Aorta (tissue), 5 donors: ENCODE results near the gene OCEL1. TPM values are rescaled to one million over a fixed set of nuclear protein-coding genes. Genes with fewer than 3 reads are reported as not detected.

ENCODE experiments used
- ATAC-seq: fragments of 200-7000 bp; cut with Tn5 transposase; one replicate; pipeline ENCODE4 v1.9.1; 2022; ENCODE audit warnings: moderate library complexity; ENCODE audit not compliant: low FRiP score
- DNase-seq, 2 donors: peaks; one replicate each; pipeline ENCODE4 v3.0.0-alpha.2; 2020
- H3K27ac ChIP-seq, 2 donors: one replicate each; pipeline ENCODE4 v1.5.1; 2013; ENCODE audit warnings: low read length in 2 of 2, mild to moderate bottlenecking in 2 of 2, moderate library complexity in 2 of 2, control low read depth in 1 of 2, inconsistent platforms in 1 of 2, low read depth in 1 of 2
- H3K27me3 ChIP-seq, 2 donors: one replicate each; pipeline ENCODE4 v1.6.1; 2013; ENCODE audit warnings: control low read depth in 1 of 2, low read length in 1 of 2, mild to moderate bottlenecking in 1 of 2, moderate library complexity in 1 of 2; ENCODE audit not compliant: insufficient read depth in 2 of 2, control insufficient read depth in 1 of 2
- H3K36me3 ChIP-seq, 2 donors: one replicate each; pipeline ENCODE4 v1.6.1; 2013; ENCODE audit warnings: control low read depth in 1 of 2, low read length in 1 of 2, mild to moderate bottlenecking in 1 of 2; ENCODE audit not compliant: insufficient read depth in 2 of 2, control insufficient read depth in 1 of 2
- H3K4me1 ChIP-seq, 2 donors: one replicate each; pipeline ENCODE4 v1.6.1; 2013; ENCODE audit warnings: low read length in 2 of 2, control low read depth in 1 of 2, mild to moderate bottlenecking in 1 of 2, moderate library complexity in 1 of 2; ENCODE audit not compliant: insufficient read depth in 2 of 2, control insufficient read depth in 1 of 2
- H3K4me3 ChIP-seq, 2 donors: one replicate each; pipeline ENCODE4 v1.5.1; 2013; ENCODE audit warnings: low read length in 2 of 2, control low read depth in 1 of 2, mild to moderate bottlenecking in 1 of 2
- H3K9me3 ChIP-seq: one replicate; pipeline ENCODE4 v1.6.1; 2013; ENCODE audit warnings: mild to moderate bottlenecking, low read length; ENCODE audit not compliant: control insufficient read depth
- WGBS, 2 donors: extraction: QIAGEN DNeasy Blood & Tissue Kit; methylation state at CpG; one replicate each; pipeline ENCODE4 v1.1.7; 2013; 5-methylcytosine and 5-hydroxymethylcytosine counted together
- intact Hi-C, 2 donors: fragments of 100-400 bp; cut with DNase I; formaldehyde crosslinking; loops; one replicate each; pipeline versions ENCODE4 v1.14.2 to v1.15.0; 2022
- polyA plus RNA-seq, 2 donors: library from polyadenylated mRNA; stranded (reverse); fragments of 200-250 nt; gene quantifications; one replicate each; pipeline ENCODE4 v1.2.3, GENCODE V29; 2013
- total RNA-seq, 2 donors: library from RNA; stranded (reverse); fragmentation: NEBNext Ultra II Directional; extraction: Animal tissue kit (Norgen Biotek cat#: 25700); gene quantifications; one replicate each; pipeline ENCODE4 v1.2.1, GENCODE V29; 2021
- donor health status: healthy with polysubstance abuse.
- donor health status: Bipolar disorder and iron deficiency.
- donor health status: DM: no; HTN: no; CAD: no.
- donor health status: DM: no; HTN: no; CAD: no.
- donor health status: DM: yes; HTN: yes; CAD: no.

Gene OCEL1
- total and polyA plus RNA-seq, 4 donors = 10.2 to 26.2 (median 24.6) TPM

DNA sequence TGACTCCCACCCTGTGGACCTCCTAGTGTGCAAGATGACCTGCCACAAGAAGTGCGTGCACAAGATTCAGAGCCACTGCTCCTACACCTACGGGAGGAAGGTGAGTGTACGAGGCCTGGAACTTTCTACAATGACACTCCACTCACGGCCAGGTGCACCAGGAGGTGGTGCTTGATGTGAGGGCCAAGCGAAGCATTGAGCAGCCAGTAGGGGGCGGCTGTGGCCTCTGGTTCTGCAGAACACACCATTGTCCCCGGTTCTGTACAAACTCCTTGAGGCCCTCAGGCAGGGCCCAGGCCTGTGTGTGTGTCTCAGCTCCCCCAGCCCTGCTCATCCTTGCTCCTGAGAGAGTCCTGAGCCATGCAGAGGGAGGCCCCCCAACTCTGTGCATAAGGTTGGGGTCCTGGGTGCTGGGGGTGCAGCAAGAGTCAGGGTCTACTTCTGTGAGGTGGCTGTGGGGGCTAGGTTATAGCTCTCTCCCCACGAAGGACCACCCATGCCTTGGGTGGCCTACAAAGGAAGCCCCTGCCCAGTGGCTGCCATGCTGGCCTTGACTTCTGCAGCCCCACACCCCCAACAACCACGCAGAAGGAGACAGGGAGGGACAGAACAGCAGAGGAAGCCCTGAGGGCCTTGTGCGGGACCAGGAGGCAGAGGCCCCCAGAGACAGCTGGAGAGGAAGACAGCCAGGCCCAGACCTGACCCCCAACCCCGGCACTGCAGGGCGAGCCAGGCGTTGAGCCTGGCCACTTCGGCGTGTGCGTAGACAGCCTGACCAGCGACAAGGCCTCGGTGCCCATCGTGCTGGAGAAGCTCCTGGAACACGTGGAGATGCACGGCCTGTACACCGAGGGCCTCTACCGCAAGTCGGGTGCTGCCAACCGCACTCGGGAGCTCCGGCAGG lies 20.5 kb upstream of the OCEL1 start:
- Histone ChIP-seq H3K9me3 (no peaks in the 10 kb centered on the region), H3K4me1 (no peaks in the 10 kb centered on the region), H3K27ac (no peak overlapping the region), H3K4me3 (no peak overlapping the region), H3K27me3 (no peaks in the 10 kb centered on the region), H3K36me3 (peaks cover 0 to 9% of the 10 kb centered on the region in 2 donors)
- DNase-seq (no peak), ATAC-seq (peak; percentile 6)
- intact Hi-C loops = no loop called here
- WGBS, 2 donors = 80 to 81% methylated on average over 27 of the region's 27 CpGs

DNA sequence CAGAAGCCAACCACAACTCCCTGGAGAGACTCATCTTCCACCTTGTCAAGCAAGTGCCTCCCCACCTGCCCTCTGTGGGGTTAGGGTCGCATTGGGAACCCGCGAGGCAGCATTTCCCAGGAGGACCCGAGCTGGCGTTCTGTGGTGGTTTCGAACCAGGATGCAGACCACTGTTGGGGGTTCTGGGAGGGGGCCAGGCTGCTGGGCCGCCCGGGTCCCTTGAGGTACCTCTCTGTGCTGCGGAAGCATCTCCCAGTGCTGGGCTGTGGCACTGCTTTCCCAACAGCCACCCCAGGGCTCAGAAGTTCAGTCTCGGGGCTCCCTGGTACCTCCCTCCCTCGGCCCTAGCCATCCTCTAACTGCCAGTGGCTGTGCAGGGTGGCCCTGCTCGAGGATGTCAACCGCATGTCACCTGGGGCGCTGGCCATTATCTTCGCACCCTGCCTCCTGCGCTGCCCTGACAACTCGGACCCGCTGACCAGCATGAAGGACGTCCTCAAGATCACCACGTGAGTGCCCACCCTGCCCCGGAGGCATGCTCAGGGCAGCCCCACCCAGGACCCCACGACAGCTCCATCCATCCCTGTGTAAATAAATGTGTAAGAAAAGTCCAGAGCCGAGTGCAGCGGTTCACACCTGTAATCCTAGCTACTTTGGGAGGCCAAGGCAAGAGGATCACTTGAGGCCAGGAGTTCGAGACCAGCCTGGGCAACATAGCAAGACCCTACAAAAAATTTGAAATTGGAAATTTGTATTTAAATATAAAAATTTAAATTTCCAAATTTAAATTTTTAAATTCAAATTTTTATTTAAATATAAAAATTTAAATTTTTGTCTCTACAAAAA lies 19.1 kb upstream of the OCEL1 start:
- no peaks in the 10 kb centered on the region for H3K9me3 ChIP-seq
- no peak overlapping the region for H3K4me3 ChIP-seq
- DNase-seq (no peak), ATAC-seq (no peak)
- intact Hi-C loops = no loop called here
- WGBS, 2 donors = 93 to 94% methylated on average over 25 of the region's 25 CpGs
- no peak overlapping the region for H3K27ac ChIP-seq
- H3K36me3 ChIP-seq = peaks cover 0 to 9% of the 10 kb centered on the region in 2 donors
- no peaks in the 10 kb centered on the region for H3K4me1 ChIP-seq
- H3K27me3 ChIP-seq = no peaks in the 10 kb centered on the region

DNA sequence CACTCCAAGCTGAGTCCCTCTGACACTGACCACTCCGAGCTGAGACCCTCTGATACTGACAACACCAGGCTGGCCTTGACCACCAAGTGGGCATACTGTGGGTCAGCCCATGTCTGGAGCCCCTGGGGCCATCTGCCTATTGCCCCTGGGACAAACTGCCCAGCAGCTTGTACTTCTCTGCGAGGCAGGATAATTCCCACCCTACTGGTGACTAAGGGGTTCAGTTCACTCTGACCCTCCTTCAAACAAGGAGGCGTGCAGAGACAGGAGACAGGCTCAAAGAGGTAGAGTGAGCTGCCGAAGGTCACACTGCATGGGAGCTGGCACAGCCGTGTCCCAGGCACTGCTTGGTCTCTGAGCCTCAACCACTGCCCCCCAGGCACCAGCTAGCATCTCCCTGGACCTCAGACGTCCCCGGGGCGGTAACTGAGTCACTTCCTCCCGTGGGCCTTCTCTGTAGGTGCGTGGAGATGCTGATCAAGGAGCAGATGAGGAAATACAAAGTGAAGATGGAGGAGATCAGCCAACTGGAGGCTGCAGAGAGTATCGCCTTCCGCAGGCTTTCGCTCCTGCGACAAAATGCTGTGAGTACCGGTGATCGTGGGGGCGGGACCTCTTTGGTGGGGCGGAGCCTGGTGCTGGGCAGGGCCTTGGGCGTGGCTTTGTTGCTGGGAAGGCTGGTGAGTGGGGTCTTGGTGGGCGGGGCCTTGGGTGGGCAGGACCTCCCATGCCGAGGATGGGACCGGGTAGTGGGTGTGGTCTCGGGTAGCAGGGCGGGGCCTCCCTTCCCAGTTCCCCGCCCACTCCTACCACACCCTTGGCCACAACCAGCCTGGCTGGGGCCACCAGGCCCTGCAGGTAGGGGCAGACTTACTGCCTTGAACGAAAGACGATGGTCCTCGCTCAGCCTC lies 16.6 kb upstream of the OCEL1 start:
- intact Hi-C loops = loop anchor here in 1 of 2 donors (5.0 kb wide), 1 partner anchor 73 kb away; the partner anchor contains the start of gene ANKLE1
- ATAC-seq (no peak), DNase-seq (peak; percentile 51 to 84)
- Histone ChIP-seq H3K27me3 (no peaks in the 10 kb centered on the region), H3K4me3 (no peak overlapping the region), H3K9me3 (no peaks in the 10 kb centered on the region), H3K27ac (no peak overlapping the region), H3K36me3 (peaks cover 0 to 6% of the 10 kb centered on the region in 2 donors), H3K4me1 (no peaks in the 10 kb centered on the region)
- 70 to 71% methylated on average over 27 to 28 of the region's 28 CpGs for WGBS, 2 donors

GRCh38 chr19:17210296-17210695 lies 15.7 kb upstream of the OCEL1 start:
- H3K36me3 ChIP-seq = peaks cover 0 to 6% of the 10 kb centered on the region in 2 donors
- WGBS, 2 donors = 80 to 85% methylated on average over 14 of the region's 14 CpGs

DNA sequence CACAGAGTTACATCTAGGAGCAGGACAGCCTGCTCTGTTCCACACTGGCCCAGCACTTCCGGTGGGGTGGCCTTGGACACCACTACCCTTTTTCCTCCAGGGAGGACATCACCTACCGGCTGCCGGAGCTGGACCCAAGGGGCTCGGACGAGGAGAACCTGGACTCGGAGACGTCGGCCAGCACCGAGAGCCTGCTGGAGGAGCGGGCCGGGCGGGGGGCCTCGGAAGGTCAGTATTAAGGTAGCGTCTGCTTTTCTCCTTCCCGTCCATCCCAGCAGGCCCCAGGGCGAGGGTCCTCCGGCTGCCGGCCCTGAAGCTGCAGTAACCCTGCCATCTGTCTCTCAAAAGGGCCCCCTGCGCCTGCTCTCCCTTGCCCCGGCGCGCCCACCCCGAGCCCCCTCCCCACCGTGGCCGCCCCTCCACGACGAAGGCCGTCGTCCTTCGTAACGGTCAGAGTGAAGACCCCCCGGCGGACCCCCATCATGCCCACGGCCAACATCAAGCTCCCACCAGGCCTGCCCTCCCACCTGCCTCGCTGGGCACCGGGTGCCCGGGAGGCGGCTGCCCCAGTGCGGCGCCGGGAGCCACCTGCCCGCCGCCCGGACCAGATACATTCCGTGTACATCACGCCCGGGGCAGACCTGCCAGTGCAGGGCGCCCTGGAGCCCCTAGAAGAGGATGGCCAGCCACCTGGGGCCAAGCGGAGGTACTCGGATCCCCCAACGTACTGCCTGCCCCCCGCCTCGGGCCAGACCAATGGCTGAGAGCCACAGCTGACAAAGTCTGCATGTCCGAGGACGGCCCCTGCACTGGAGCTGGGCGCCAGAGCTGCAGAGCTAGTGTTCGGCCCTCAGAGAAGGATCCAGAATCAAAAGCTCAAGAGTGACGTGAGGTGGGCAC lies 14.2 kb upstream of the OCEL1 start:
- no peaks in the 10 kb centered on the region for H3K27me3 ChIP-seq
- H3K4me1 ChIP-seq = no peaks in the 10 kb centered on the region
- no peak overlapping the region for H3K27ac ChIP-seq
- H3K9me3 ChIP-seq = no peaks in the 10 kb centered on the region
- H3K36me3 ChIP-seq = no peaks in the 10 kb centered on the region
- intact Hi-C loops = loop anchor here in 1 of 2 donors (5.0 kb wide), 1 partner anchor 71 kb away; the partner anchor contains the start of gene ANKLE1
- no peak overlapping the region for H3K4me3 ChIP-seq
- 89% methylated on average over 54 to 58 of the region's 58 CpGs for WGBS, 2 donors
- ATAC-seq (no peak), DNase-seq (peak in 1 of 2 donors; percentile 55)

More at GRCh38 chr19:17210296-17210695, 15.7 kb upstream of the OCEL1 start:
- no peak for DNase-seq
- Histone ChIP-seq H3K27me3 (no peaks in the 10 kb centered on the region), H3K27ac (no peak overlapping the region), H3K9me3 (no peaks in the 10 kb centered on the region), H3K4me1 (no peaks in the 10 kb centered on the region), H3K4me3 (no peak overlapping the region)
- no peak for ATAC-seq
- intact Hi-C loops = loop anchor here in 1 of 2 donors (5.0 kb wide), 1 partner anchor 72 kb away; the partner anchor contains the start of gene ANKLE1

GRCh38 chr19:17213334-17213733 lies 12.7 kb upstream of the OCEL1 start:
- WGBS, 2 donors = 75 to 77% methylated on average over 5 of the region's 5 CpGs
- intact Hi-C loops = loop anchor here in 1 of 2 donors (5.0 kb wide), 1 partner anchor 69 kb away; the partner anchor contains the start of gene ANKLE1

DNA sequence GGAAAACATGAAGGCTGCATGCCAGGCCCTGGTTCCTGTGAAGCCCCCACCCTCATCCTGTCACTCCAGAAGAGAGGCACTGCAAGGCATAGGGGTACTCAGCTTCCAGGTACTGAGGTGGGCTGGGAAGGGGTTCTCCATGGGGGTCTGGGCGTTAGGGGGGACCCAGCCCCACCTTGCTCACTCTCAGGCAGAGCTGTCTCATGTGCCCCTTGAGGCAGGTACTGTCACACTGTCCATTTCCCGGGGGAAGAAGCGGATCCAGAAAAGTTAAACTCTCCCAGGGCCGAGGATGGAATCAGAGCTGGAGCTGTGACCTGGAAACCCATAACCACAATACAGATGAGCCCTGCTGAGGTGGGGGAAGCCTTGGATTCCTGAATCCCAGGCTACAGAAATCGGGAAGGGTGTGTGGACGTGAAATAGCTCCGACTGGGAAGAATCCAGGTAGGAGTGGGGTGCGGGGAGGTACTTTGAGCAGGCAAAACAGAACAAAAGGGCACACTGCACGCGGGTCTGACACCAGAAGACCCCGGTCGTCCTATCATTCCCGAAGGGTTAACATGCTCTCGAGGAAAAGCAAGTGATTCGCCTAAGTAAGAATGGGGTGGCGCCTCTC lies 11.4 kb upstream of the OCEL1 start:
- whole genome bisulfite sequencing, 2 donors = 19 to 24% methylated on average over 16 of the region's 16 CpGs
- peak overlapping the region in 1 of 2 donors; percentile 9 for H3K27ac ChIP-seq
- no peaks in the 10 kb centered on the region for H3K27me3 ChIP-seq
- H3K9me3 ChIP-seq = no peaks in the 10 kb centered on the region
- intact Hi-C loops = loop anchor here in 1 of 2 donors (5.0 kb wide), 1 partner anchor 68 kb away; the partner anchor contains the start of gene ANKLE1
- peaks cover 0 to 2% of the 10 kb centered on the region in 2 donors for H3K36me3 ChIP-seq
- H3K4me1 ChIP-seq = no peaks in the 10 kb centered on the region
- peak overlapping the region in 1 of 2 donors; percentile 60 for H3K4me3 ChIP-seq
- DNase-seq (peak in 1 of 2 donors; percentile 47), ATAC-seq (no peak)

More at GRCh38 chr19:17213334-17213733, 12.7 kb upstream of the OCEL1 start:
- Histone ChIP-seq H3K4me1 (no peaks in the 10 kb centered on the region), H3K36me3 (peaks cover 0 to 2% of the 10 kb centered on the region in 2 donors), H3K27ac (no peak overlapping the region), H3K9me3 (no peaks in the 10 kb centered on the region), H3K27me3 (no peaks in the 10 kb centered on the region), H3K4me3 (no peak overlapping the region)
- DNase-seq = no peak
- ATAC-seq = no peak
